NT2/D1 (cell line): ENCODE data around the gene OR6C68.
"Not testable (repeated sequence)": the region's sequence is repeated elsewhere in the genome, so short reads cannot be mapped to it uniquely, and the experiment has no call there.

ENCODE experiments used
- DNase-seq: peaks from one replicate; pipeline ENCODE4 v3.0.0-alpha.2; 2011; ENCODE audit warnings: low read depth, low spot score
- H3K27me3 ChIP-seq: 2 replicates; pipeline ENCODE4 v1.6.0; 2011; ENCODE audit warnings: mild to moderate bottlenecking; ENCODE audit not compliant: insufficient read length, insufficient read depth
- H3K36me3 ChIP-seq: 2 replicates; pipeline ENCODE4 v1.6.1; 2011; ENCODE audit warnings: mild to moderate bottlenecking, low read length, mixed read lengths; ENCODE audit not compliant: insufficient read depth, insufficient read length
- H3K4me1 ChIP-seq: 2 replicates; pipeline ENCODE4 v1.5.1; 2011; ENCODE audit not compliant: insufficient read depth, insufficient read length
- H3K4me3 ChIP-seq: 2 replicates; pipeline ENCODE4 v1.5.1; 2011; ENCODE audit warnings: low read depth; ENCODE audit not compliant: insufficient read length
- H3K9ac ChIP-seq: 2 replicates; pipeline ENCODE4 v1.6.0; 2011; ENCODE audit warnings: low read depth; ENCODE audit not compliant: insufficient read length
- H3K9me3 ChIP-seq: 2 replicates; pipeline ENCODE4 v1.5.1; 2011; ENCODE audit warnings: mild to moderate bottlenecking, low read length; ENCODE audit not compliant: insufficient read depth
- SUZ12 ChIP-seq: IDR thresholded peaks from 2 replicates; pipeline ENCODE4 v1.6.1; 2011; ENCODE audit not compliant: insufficient read length, insufficient read depth; ENCODE audit errors: extremely low read depth
- YY1 ChIP-seq: IDR thresholded peaks from 2 replicates; pipeline ENCODE4 v1.6.1; 2011; ENCODE audit not compliant: insufficient read length, insufficient read depth
- ZNF274 ChIP-seq: IDR thresholded peaks from 2 replicates; pipeline ENCODE4 v1.6.1; 2011; ENCODE audit warnings: mild to moderate bottlenecking, low read depth, low read length

OR6C68 gene

GRCh38 chr12:55492078-55492477 lies at the start of gene OR6C68:
Gene OR6C68, plus strand, starts transcription at chr12:55492378. Its CDS starts 0 bp downstream, at chr12:55492378.
- DNase-seq: no peak
- Histone ChIP-seq H3K9me3 (no peaks in the 10 kb centered on the region), H3K4me1 (no peaks in the 10 kb centered on the region), H3K36me3 (no peaks in the 10 kb centered on the region), H3K27me3 (no peaks in the 10 kb centered on the region), H3K4me3 (no peak within 1 kb of the TSS), H3K9ac (no peak within 1 kb of the TSS)
- TF ChIP-seq SUZ12 (no peak), YY1 (no peak), ZNF274 (no peak)

- Histone ChIP-seq H3K36me3 (no peaks in the 10 kb centered on the region), H3K9me3 (peaks cover 7% of the 10 kb centered on the region; the same call in 1 of the 2 replicates), H3K27me3 (no peaks in the 10 kb centered on the region), H3K4me3 (no peak within 1 kb of the TSS), H3K9ac (no peak within 1 kb of the TSS), H3K4me1 (no peaks in the 10 kb centered on the region)
- no peak for TF ChIP-seq ZNF274
- TF ChIP-seq YY1: no peak
- TF ChIP-seq SUZ12: no peak
- no peak for DNase-seq
Measured at GRCh38 chr12:55443776-55444175, 48.4 kb upstream of the OR6C68 start, which contains the start of gene OR6C2. Gene OR6C2, plus strand, starts transcription at chr12:55444076. Its CDS starts 8,138 bp downstream, at chr12:55452214.

GRCh38 chr12:55445357-55445756 lies 46.8 kb upstream of the OR6C68 start:
- no peak overlapping the region for H3K4me3 ChIP-seq
- no peak for DNase-seq
- H3K27me3 ChIP-seq: no peaks in the 10 kb centered on the region
- no peak overlapping the region for H3K9ac ChIP-seq
- H3K4me1 ChIP-seq: no peaks in the 10 kb centered on the region
- H3K36me3 ChIP-seq: no peaks in the 10 kb centered on the region
- no peak for TF ChIP-seq SUZ12
- TF ChIP-seq YY1: no peak
- TF ChIP-seq ZNF274: no peak
- peaks cover 5% of the 10 kb centered on the region; the same call in 1 of the 2 replicates for H3K9me3 ChIP-seq

GRCh38 chr12:55446326-55446725 lies 45.9 kb upstream of the OR6C68 start:
- Histone ChIP-seq H3K27me3 (no peaks in the 10 kb centered on the region), H3K9me3 (no peaks in the 10 kb centered on the region), H3K9ac (no peak overlapping the region), H3K4me3 (no peak overlapping the region), H3K4me1 (no peaks in the 10 kb centered on the region), H3K36me3 (no peaks in the 10 kb centered on the region)
- TF ChIP-seq YY1 (no peak), SUZ12 (no peak), ZNF274 (no peak)
- DNase-seq: no peak

GRCh38 chr12:55448825-55449224 lies 43.4 kb upstream of the OR6C68 start:
- Histone ChIP-seq H3K9me3 (no peaks in the 10 kb centered on the region), H3K27me3 (no peaks in the 10 kb centered on the region), H3K9ac (no peak overlapping the region), H3K4me3 (no peak overlapping the region), H3K36me3 (no peaks in the 10 kb centered on the region), H3K4me1 (no peaks in the 10 kb centered on the region)
- no peak for DNase-seq
- TF ChIP-seq ZNF274 (no peak), YY1 (no peak), SUZ12 (no peak)

GRCh38 chr12:55464926-55465325 lies 27.3 kb upstream of the OR6C68 start:
- H3K9me3 ChIP-seq, DNase-seq, H3K36me3 ChIP-seq, H3K4me1 ChIP-seq, H3K9ac ChIP-seq, H3K27me3 ChIP-seq, H3K4me3 ChIP-seq: not testable (repeated sequence)

GRCh38 chr12:55467836-55468235 lies 24.3 kb upstream of the OR6C68 start:
- Histone ChIP-seq H3K9ac (no peak overlapping the region), H3K36me3 (no peaks in the 10 kb centered on the region), H3K27me3 (no peaks in the 10 kb centered on the region), H3K4me1 (no peaks in the 10 kb centered on the region), H3K4me3 (no peak overlapping the region), H3K9me3 (no peaks in the 10 kb centered on the region)
- no peak for DNase-seq
- TF ChIP-seq ZNF274 (no peak), YY1 (no peak), SUZ12 (no peak)

GRCh38 chr12:55469291-55469690 lies 22.9 kb upstream of the OR6C68 start:
- H3K4me1 ChIP-seq: no peaks in the 10 kb centered on the region
- H3K9ac ChIP-seq: no peak overlapping the region
- no peak overlapping the region for H3K4me3 ChIP-seq
- TF ChIP-seq YY1 (no peak), ZNF274 (no peak), SUZ12 (no peak)
- H3K36me3 ChIP-seq: no peaks in the 10 kb centered on the region
- DNase-seq: no peak
- H3K27me3 ChIP-seq: no peaks in the 10 kb centered on the region
- H3K9me3 ChIP-seq: no peaks in the 10 kb centered on the region
